ENCODE data around the gene REC8.

REC8 gene, protein sequence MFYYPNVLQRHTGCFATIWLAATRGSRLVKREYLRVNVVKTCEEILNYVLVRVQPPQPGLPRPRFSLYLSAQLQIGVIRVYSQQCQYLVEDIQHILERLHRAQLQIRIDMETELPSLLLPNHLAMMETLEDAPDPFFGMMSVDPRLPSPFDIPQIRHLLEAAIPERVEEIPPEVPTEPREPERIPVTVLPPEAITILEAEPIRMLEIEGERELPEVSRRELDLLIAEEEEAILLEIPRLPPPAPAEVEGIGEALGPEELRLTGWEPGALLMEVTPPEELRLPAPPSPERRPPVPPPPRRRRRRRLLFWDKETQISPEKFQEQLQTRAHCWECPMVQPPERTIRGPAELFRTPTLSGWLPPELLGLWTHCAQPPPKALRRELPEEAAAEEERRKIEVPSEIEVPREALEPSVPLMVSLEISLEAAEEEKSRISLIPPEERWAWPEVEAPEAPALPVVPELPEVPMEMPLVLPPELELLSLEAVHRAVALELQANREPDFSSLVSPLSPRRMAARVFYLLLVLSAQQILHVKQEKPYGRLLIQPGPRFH

GRCh38 chr14:24171422-24172260 lies at the start of gene REC8:
Gene REC8, plus strand, starts transcription at chr14:24172080. Its CDS starts 473 bp downstream, at chr14:24172553.
- CTCF ChIA-PET = interaction anchor here (0.7 kb wide), 2 partner anchors 10 to 1041 kb away, joined by 3 read pairs; partner anchors contain the start of gene IRF9
- H3K4me1 Mint-ChIP-seq = peaks cover 49% of the 10 kb centered on the region
- H3K4me3 Mint-ChIP-seq = peak within 1 kb of the TSS; percentile 71
- H3K36me3 Mint-ChIP-seq = peaks cover 52% of the 10 kb centered on the region
- peak; percentile 81 for DNase-seq
- H3K27ac Mint-ChIP-seq = peak within 1 kb of the TSS; percentile 85
- no peaks in the 10 kb centered on the region for H3K9me3 Mint-ChIP-seq
- H3K27me3 Mint-ChIP-seq = no peaks in the 10 kb centered on the region

- peaks cover 9% of the 10 kb centered on the region for H3K4me1 Mint-ChIP-seq
- no peaks in the 10 kb centered on the region for H3K27me3 Mint-ChIP-seq
- DNase-seq = peak; percentile 5
- H3K4me3 Mint-ChIP-seq = no peak overlapping the region
- CTCF ChIA-PET = interaction anchor here (1.4 kb wide), 1 partner anchor 14 kb away, joined by 4 read pairs; no protein-coding TSS in a partner anchor
- H3K9me3 Mint-ChIP-seq = no peaks in the 10 kb centered on the region
- peaks cover 61% of the 10 kb centered on the region for H3K36me3 Mint-ChIP-seq
- H3K27ac Mint-ChIP-seq = no peak overlapping the region
Measured at GRCh38 chr14:24122416-24122815, 49.5 kb upstream of the REC8 start.

GRCh38 chr14:24122898-24123297 lies 49.0 kb upstream of the REC8 start:
- CTCF ChIA-PET = interaction anchor here (1.4 kb wide), 1 partner anchor 14 kb away, joined by 4 read pairs; no protein-coding TSS in a partner anchor
- Mint-ChIP-seq H3K4me3 (no peak overlapping the region), H3K36me3 (peaks cover 56% of the 10 kb centered on the region), H3K4me1 (peaks cover 4% of the 10 kb centered on the region), H3K27me3 (no peaks in the 10 kb centered on the region), H3K9me3 (no peaks in the 10 kb centered on the region), H3K27ac (no peak overlapping the region)
- peak; percentile 14 for DNase-seq

DNA sequence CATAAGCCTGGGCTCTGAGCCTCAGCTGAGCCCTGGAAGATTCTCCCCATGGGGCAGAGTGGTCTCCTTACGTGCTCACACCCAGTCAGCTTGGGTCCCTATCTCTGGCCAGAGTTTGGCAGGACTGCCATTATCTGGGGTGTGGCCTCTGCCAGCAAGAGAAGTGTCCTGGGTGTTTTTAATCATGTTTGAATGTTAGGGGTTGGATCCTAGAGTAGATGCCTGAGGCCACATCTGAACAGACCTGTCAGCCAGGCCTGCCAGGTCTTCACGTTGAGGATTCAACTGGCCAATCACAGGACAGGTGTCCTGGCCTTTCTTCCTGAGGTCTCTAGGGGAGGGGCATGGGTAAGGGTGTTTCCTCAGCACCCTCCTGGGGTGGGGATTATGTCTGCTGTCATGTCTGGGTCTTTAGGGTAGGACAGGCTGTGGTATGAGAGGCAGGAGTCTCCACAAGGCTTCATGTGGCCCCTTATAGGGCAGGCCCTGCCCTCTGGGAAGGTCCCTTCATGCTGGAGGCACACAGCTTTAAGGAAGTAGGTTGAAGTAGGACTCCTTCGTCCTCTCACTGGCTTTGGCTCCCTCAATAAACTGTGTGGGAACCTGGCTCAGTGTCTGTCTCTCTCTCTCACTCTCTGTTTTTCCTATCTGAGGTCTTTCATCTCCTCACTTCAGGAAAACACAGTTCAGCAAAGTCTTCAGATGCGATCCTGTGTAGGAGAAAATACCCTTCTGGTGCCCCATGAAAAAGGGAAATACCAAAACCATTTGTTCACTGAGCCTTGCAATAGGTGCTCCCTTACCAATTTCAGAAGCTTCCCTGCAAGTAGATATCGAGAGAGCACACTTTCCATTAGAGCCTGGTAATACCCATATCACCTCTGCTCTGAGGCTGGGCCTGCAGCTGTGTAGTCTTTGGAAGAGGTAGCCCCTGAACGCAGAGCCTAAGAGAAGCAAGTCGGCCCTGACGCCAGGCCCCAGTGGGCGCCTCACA lies 48.2 kb upstream of the REC8 start:
- H3K4me1 Mint-ChIP-seq = no peaks in the 10 kb centered on the region
- H3K27ac Mint-ChIP-seq = no peak overlapping the region
- H3K9me3 Mint-ChIP-seq = no peaks in the 10 kb centered on the region
- H3K36me3 Mint-ChIP-seq = peaks cover 48% of the 10 kb centered on the region
- peak; percentile 3 for DNase-seq
- no peak overlapping the region for H3K4me3 Mint-ChIP-seq
- no peaks in the 10 kb centered on the region for H3K27me3 Mint-ChIP-seq
- CTCF ChIA-PET = interaction anchor here (2.0 kb wide), 1 partner anchor 10 kb away, joined by 5 read pairs; no protein-coding TSS in a partner anchor

DNA sequence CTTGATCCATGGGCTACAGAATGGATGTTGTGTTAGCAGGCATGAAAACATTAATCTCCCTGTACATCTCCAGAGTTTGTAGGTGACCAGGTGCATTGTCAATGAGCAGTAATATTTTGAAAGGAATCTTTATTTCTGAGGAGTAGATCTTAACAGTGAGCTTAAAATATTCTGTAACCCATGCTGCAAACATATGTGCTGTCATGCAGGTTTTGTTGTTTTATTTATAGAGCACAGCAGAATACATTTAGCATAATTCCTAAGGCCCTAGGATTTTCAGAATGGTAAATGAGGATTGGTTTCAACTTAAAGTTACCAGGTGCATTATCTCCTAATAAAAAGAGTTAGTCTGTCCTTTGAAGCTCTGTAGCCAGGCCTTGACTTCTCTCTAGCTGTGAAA lies 44.9 kb upstream of the REC8 start:
- Mint-ChIP-seq H3K36me3 (peaks cover 27% of the 10 kb centered on the region), H3K27ac (no peak overlapping the region), H3K4me3 (no peak overlapping the region), H3K9me3 (no peaks in the 10 kb centered on the region), H3K4me1 (peaks cover 12% of the 10 kb centered on the region), H3K27me3 (no peaks in the 10 kb centered on the region)
- DNase-seq = no peak
- CTCF ChIA-PET = interaction anchor here (1.1 kb wide), 1 partner anchor 12 kb away, joined by 3 read pairs; the partner anchor contains the start of genes DCAF11 and NRL

DNA sequence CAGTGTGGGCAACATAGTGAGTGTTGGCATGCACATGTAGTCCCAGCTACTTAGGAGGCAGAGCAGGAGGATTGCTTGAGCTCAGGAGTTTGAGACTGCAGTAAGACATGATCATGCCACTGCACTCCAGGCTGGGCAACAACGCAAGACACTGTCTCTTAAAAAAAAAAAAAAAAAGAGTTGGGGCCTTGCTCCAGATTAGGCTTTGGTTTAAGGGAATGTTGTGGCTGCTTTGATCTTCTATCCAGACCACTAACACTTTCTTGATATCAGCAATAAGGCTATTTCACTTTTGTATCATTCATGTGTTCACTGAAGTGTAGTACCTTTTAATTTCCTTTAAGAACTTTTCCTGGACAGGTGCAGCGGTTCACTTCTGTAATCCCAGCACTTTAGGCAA lies 44.2 kb upstream of the REC8 start:
- DNase-seq = peak; percentile 6
- H3K9me3 Mint-ChIP-seq = no peaks in the 10 kb centered on the region
- peaks cover 24% of the 10 kb centered on the region for H3K36me3 Mint-ChIP-seq
- no peak overlapping the region for H3K27ac Mint-ChIP-seq
- CTCF ChIA-PET = interaction anchor here (0.7 to 1.1 kb wide), 2 partner anchors 12 to 47 kb away, joined by 3 read pairs; partner anchors contain the start of genes DCAF11 and NRL
- no peak overlapping the region for H3K4me3 Mint-ChIP-seq
- H3K27me3 Mint-ChIP-seq = no peaks in the 10 kb centered on the region
- H3K4me1 Mint-ChIP-seq = peaks cover 19% of the 10 kb centered on the region

DNA sequence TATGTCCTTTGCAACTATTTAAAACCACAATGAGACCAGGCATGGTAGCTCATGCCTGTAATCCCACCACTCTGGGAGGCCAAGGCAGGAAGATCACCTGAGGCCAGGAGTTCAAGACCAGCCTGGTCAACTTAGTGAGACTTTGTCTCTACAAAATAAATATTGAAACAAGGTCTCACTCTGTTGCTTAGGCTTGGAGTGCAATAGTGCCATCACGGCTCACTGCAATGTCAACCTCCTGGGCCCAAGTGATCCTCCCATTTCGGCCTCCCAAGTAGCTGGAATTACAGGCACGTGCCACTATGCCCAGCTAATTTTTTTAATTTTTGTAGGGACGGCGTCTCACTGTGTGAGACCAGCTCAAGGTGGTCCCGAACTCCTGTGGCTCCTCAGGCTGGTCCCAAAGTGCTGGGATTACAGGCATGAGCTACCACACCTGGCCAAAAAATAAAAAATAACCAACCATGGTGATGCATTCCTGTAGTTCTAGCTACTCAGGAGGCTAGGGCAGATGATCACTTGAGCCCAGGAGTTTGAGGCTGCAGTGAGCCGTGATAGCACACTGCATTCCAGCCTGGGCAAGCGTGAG lies 42.4 kb upstream of the REC8 start:
- CTCF ChIA-PET = interaction anchor here (0.9 kb wide), 1 partner anchor 21 kb away, joined by 3 read pairs; no protein-coding TSS in a partner anchor
- H3K27ac Mint-ChIP-seq = no peak overlapping the region
- H3K36me3 Mint-ChIP-seq = peaks cover 7% of the 10 kb centered on the region
- no peak for DNase-seq
- no peaks in the 10 kb centered on the region for H3K9me3 Mint-ChIP-seq
- no peak overlapping the region for H3K4me3 Mint-ChIP-seq
- H3K27me3 Mint-ChIP-seq = no peaks in the 10 kb centered on the region
- H3K4me1 Mint-ChIP-seq = peaks cover 27% of the 10 kb centered on the region

- Mint-ChIP-seq H3K36me3 (peaks cover 4% of the 10 kb centered on the region), H3K4me1 (peaks cover 32% of the 10 kb centered on the region), H3K9me3 (no peaks in the 10 kb centered on the region), H3K27me3 (no peaks in the 10 kb centered on the region), H3K27ac (peak within 1 kb of the TSS; percentile 39), H3K4me3 (no peak within 1 kb of the TSS)
- CTCF ChIA-PET = no interaction called here
- no peak for DNase-seq
Measured at GRCh38 chr14:24130380-24130716, 41.5 kb upstream of the REC8 start, which contains the start of gene FITM1. Gene FITM1, plus strand, starts transcription at chr14:24130659. Its CDS starts 905 bp downstream, at chr14:24131564.

DNA sequence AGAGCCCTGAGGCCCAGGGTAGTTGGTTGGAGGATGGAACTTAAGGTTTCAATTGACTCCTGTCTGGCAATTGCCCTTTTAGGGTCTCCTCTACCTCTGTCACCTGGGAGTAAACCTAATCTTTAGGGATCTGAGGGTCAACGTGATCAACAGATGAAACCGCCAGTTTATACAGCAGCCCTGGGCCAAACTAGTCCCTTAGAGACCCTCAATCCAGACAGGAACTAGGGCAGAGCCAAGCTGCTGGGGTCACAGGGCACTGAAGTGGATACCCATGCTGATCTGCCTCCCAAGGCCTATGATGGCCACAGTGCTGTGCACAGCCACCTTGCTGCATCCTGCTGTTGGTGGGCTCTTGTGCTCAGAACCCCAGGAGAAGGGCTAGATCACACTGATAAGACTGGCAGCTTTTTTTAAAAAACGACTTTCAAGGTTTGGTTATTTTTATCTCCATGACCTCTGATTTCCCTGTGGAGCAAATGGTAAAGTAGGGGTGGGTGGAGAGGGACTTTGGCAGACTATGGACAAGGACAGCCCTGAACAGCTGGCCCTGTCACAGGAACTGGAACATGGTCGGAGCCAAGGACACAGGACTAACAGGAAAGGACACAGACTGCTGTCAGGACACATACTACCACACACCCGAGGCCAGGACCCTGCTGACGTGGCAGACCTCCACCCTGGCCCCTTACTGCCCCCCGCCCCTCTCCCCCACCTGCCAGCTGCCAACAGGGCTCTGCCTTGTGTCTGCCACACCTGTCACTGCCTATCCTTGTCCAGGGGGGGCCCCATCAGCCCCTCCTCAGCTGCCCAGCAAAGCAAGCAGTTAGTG lies 40.9 kb upstream of the REC8 start:
- Mint-ChIP-seq H3K27ac (peak overlapping the region; percentile 39), H3K4me1 (peaks cover 35% of the 10 kb centered on the region), H3K9me3 (no peaks in the 10 kb centered on the region), H3K36me3 (peaks cover 4% of the 10 kb centered on the region), H3K4me3 (no peak overlapping the region), H3K27me3 (no peaks in the 10 kb centered on the region)
- no peak for DNase-seq
- CTCF ChIA-PET = interaction anchor here (1.0 kb wide), 1 partner anchor 22 kb away, joined by 4 read pairs; no protein-coding TSS in a partner anchor

GRCh38 chr14:24131549-24131966 lies 40.3 kb upstream of the REC8 start:
- H3K4me1 Mint-ChIP-seq = peaks cover 37% of the 10 kb centered on the region
- CTCF ChIA-PET = interaction anchor here (1.0 to 1.2 kb wide), 2 partner anchors 15 to 23 kb away, joined by 3 to 4 read pairs; no protein-coding TSS in a partner anchor
- H3K27me3 Mint-ChIP-seq = no peaks in the 10 kb centered on the region
- H3K27ac Mint-ChIP-seq = no peak overlapping the region
- H3K9me3 Mint-ChIP-seq = no peaks in the 10 kb centered on the region
- DNase-seq = no peak
- no peak overlapping the region for H3K4me3 Mint-ChIP-seq
- H3K36me3 Mint-ChIP-seq = peaks cover 5% of the 10 kb centered on the region

DNA sequence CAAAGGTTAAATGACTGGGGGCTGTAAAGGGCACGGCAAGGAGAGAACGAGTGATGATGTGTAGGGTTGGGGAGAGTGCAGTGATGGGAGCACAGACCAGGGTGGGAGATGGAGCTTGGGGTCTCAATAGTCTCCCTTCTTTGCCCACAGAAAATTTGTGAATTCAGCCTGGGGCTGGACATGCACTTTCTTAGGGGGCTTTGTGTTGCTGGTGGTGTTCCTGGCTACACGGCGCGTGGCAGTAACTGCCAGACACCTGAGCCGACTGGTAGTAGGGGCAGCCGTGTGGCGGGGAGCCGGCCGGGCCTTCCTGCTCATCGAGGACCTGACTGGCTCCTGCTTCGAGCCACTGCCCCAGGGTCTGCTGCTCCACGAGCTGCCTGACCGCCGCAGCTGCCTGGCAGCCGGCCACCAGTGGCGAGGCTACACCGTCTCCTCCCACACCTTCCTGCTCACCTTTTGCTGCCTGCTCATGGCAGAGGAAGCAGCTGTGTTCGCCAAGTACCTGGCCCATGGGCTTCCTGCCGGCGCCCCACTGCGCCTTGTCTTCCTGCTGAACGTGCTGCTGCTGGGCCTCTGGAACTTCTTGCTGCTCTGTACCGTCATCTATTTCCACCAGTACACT lies 39.7 kb upstream of the REC8 start:
- H3K27ac Mint-ChIP-seq = peak overlapping the region; percentile 78
- peaks cover 43% of the 10 kb centered on the region for H3K4me1 Mint-ChIP-seq
- peak; percentile 42 for DNase-seq
- H3K27me3 Mint-ChIP-seq = no peaks in the 10 kb centered on the region
- no peaks in the 10 kb centered on the region for H3K9me3 Mint-ChIP-seq
- CTCF ChIA-PET = interaction anchor here (1.0 to 1.3 kb wide), 3 partner anchors 16 to 74 kb away, joined by 3 to 4 read pairs (median 3); no protein-coding TSS in a partner anchor
- peaks cover 11% of the 10 kb centered on the region for H3K36me3 Mint-ChIP-seq
- H3K4me3 Mint-ChIP-seq = peak overlapping the region; percentile 2

All from activated naive CD4-positive, alpha-beta T cell treated with anti-CD3 and anti-CD28 coated beads, Interleukin-2, amount 10 ng/mL, durations not matched to agents 7 days and 5 days (primary cell).